LoVo (cell line): ENCODE data around the gene DDX41.
"Not testable (repeated sequence)": the region's sequence is repeated elsewhere in the genome, so short reads cannot be mapped to it uniquely, and the experiment has no call there.

ENCODE experiments used
- DNase-seq: peaks from one replicate; pipeline ENCODE4 v3.0.0-alpha.2; 2016; ENCODE audit warnings: low spot score

The DDX41 gene

DNA sequence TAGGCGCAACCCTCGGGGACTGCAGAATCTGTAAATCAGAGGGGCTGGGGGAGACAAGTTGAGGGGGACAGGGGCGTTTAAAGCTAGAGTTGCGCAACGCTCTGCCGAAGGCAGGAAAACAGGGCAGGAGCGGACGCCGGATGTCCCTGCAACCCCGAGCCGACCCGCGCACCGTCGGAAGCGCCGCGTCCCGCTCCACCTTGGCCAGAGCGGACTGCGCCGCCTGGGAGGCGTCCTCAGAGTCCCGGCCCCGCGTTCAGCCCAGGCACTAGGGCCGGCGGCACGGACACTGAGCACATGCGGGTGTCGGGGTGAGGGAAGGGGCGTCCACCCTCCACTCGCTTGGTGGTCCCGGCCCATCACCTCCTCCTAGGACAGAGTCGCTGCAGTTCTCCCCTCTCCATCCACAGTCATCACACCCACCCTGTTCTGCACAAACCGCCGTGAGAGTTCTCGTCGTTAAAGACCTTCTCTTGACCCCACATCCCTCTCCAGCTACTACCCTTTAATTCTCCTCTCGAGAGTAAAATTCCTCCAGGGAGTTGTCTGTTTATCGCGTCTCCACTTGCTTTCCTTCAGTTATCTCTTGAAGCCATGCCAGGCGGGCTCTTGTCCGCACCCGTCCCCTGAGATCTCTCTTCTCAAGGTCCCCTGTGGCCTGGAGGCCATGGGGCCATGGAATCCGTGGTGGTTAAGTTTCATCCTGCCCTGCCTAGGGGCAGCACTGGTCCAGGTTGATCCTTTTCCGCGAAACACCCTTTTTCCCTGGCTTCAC lies 18.6 kb downstream of the DDX41 start:
- DNase-seq, result no peak

DNA sequence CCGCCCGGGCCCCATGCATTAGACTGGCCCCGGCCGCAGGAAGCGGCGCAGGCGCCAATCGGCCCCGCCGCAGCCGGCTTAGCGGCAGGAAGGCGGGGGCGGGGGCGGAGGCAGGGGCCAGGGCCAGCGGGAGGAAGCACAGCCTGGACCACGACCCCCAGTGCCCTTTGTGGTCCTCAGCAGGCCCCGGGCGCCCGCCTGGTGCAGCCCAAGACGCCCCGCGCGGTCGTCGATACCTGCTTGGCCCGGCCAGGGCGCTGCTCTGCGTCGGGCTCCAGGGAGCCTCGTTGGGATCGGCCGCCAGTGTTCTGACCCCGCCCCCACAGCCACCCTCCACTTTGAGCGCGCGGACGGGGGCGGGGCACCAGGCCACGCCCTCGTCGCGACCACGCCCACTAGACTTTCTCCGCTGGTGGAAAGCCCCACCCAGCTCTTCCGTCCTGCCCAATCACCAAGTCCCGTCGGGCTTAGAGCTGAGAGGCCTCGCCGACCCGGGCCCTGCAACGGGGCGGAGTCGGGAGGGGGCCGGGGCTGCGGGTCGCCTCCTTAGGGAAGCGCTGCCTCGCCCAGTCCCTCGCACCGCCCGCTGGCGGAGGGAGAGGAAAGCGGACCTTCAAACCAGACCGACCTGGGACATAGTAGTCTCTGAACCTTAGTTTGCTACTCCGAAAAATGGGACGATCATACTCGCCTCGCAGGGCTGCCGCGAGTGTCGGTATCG lies 19.3 kb downstream of the DDX41 start, which contains the start of gene PDLIM7:
Gene PDLIM7, minus strand, starts transcription at position 313 of the 721 bp plus-strand sequence. CDS start 1,092 bp downstream, outside the sequence.
- DNase-seq, result peak; percentile 99

DNA sequence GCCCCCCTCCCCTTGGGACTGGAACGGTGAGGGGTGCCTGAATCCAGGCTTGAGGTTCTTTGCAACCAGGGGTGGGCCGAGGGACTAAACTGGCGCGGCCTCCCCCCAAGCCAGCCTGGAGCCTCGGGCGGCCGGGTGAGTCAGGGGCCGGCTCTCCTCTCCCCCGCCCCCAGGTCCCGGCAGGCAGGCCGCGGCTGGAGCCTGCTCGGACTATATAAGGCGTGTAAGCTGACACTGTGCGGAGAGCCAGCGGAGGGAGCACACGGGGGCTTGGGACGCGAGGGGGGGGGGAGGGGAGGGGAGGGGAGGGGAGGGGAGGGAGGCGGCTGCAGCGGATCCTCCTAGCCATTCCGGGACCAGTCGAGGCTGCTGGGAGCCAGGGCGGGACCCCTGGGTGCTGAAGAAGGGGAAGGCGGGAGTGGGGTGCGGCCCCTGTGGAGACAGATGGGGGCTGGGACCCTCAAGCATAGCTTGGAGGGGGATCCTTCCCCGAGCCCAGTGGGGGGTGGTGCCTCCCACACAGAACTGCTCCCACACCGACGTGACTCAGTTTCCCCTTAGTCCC lies 20.0 kb downstream of the DDX41 start:
- no peak for DNase-seq

DNA sequence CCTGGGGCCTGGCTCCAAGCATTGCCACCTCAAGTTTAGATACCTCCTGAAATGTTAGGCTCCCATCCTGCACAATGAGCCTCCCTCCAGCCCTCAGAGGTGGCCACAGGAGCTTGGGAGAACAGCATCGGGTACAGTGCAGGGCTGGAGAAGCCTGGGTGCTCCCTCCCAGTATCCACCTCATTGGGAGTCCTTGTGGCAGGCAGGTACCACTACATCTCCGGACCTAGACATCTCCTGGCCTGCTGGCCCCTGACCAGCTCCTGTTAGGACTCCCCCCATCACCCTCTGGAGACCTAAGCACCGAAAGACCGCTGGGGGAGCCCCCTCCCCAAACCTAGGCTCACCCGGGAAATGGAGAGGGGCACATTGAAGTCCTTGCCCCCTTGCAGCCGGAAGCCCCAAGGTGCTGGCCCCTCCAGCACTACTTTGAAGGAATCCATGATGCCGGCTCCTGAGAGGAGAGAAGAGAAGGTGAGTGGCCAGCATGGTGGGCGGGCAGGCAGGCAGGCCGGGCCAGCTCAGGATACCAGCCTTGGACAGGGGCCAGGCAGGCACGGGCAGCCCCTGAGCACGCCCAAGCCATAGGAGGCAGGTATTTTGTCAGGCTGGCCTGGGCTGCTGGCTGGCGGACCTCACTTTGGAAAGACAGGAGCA lies 20.6 kb downstream of the DDX41 start:
- no peak for DNase-seq

DNA sequence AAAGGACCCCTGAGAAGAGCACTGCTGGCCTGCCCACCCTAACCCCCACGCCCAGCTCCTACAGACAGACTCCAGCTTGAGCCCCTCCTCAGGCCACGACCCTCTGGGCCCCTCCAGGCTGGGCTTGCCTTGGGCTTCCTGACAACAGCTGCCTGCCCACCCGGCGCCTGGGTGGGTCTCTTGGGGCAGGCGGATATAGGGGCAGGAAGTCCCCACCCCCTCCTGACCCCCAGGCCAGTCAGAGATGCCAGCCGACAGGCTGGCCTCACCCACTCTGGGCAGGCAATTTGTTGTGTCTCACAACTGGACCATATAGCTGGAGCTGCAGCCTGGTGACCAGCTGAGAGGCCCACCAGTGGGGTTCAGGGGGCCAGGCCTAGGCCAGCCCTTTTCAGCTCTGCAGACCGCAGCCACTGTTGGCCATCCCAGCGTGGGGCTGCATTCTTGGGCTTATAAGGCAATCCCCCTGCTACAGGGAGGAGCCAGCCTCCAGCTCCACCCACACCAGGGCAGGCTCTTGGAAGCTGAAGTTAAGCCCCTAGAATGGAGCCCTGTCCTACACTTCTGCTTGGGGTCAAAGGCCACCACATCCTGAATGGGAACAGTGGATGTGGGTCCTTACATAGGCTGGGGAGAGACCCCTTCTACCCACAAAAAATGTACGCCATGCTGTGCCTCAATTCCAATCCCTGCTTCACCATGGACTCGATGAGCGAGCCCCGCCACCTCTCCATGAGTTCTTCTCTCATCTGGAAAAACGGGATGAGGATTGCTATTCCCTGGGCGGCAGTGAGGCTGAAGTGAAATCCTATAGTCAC lies 21.3 kb downstream of the DDX41 start:
- no peak for DNase-seq

DNA sequence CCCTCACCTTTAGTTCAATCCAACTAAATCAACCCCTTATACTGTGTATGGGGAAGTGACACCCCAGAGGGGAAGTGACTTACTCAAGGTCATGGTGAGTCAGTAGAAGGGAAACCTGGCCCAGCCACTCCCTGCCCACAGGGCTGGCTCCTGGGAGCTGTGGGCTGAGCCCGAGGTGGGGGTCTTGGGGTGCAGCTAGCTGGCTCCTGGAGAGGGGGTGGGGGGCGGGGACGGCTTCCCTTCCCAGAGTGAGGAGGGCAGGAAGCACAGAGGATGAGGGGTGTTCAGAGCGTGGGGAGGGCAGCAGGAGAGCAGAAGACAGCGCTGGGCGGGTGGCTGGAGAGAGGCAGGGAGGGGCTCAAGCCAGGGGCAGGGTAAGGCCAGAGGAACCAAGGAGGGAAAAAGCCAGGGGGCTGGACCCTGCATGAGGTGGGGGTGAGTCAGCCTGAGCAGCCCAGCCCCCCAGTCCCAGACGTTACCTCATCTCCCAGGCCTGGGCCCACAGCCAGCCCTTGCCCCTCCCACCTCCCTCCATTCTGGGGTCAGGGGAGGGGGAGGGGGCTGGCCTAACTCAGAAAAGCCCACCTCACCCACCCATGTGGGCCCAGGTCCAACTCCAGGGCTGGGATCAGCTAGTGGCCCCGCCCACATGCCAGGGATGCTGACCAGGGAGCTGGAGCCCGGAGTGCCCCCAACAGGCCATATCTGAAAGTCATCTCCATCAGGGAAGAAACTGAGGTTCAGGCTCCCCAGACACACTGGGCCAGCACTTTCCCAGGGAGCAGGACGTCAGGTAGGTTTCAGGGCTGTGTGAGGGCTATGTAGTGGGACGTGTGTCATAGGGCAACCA lies 22.2 kb downstream of the DDX41 start:
- peak; percentile 61 for DNase-seq

DNA sequence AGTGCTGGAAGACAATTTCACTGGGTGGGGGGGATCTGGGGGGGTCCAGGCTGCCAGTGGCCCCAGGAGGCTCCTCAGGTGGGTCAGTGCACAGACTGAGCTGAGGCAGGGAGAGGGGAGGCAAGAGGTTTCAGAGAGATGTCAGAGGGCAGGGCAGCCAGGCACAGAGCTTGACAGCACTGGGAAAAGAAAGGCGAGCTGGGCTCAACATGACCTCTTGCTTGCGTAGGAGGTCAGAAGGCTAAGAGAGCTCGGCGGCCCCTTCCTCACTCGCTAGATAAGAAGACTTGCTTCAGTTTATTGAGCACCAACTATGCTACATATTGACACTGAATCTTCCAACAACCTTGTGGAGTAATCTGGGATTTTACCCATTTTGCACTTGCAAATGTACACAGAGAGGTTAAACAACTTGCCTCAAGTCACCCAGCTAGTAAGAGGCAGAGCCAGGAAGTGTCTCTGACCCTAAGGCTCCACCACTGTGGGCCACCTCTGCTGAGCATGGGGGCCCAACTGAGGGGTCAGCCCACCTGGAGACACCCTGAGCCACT lies 22.9 kb downstream of the DDX41 start:
- DNase-seq, result no peak

DNA sequence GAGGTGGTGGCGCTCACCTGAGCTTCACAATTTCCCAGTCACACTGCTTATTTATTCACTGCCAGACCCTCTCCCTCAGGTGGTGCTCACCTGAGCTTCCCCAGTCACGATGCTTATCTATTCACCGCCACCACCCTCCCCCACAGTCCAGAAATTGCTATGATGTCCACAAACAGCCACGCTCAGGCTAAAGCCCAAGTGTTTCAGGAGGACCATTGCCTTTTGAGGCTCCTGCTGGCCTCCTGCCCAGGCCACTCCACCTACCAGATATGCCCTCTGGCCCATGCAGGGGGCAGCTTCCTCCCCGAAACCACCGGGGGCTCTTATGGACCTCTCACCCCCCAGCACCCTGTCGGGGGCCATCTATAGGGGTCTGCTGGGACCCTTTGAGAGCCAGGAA lies 23.9 kb downstream of the DDX41 start:
- no peak for DNase-seq

DNA sequence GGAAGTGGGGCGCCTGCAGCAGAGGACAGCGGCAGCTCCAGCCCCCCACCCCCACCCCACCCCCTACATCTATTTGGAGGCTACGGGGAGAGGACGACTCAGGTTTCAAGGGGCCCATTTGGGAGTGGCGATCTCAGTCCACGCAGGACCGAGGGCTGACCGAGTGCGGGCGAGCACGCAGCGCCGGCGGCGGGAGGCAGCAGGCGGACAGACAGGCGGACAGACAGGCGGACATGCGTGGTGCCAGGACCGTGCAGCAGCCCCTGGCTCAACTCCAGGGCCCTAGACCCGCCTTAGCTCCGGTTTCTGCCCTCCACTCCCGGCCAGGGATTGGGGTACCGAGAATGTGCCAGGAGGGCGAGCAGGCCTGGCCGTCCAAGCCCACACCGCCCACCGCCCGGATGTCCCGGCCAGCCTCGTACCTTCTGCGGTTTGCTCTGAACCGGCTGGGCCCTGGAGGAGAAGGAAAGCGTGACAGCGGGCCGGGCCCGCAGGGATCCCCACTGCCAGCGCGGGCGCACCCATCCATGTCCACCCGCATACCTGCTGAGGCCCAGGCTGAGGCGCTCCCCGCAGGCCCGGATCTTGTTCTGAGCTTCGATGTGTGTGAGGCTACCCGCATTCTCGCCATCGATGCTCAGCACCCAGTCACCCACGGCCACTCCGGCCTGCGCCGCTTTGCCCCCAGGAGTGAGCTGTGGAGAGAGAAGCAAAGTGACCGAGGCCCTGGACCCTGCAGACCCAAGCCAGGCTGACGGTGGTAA lies 24.6 kb downstream of the DDX41 start:
- DNase-seq, result no peak

DNA sequence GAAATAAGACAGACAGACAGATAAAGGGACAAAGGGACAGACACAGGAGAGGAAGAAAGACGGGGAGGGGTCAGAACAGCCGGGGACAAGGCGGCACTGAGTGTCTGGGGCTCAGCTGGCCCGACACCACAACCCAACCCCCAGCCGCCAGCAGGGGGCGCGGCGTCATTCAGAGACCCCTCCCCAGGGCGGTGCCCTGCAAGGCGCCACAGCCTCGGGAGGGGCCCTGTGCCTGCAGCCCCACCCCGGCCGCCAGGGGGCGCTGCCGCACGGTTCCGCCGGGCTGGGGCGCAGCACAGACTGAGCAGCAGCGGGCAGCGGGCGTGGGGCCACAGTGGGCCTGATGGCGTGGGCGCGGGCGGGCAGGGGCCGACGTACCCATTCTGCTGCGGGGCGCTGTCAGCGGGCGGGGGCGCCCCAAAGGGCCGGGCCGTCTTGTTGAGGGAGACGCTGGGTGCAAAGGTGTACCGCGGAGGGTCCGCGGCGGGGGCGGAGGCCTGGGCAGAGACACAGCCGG lies 25.3 kb downstream of the DDX41 start:
- DNase-seq, result no peak

DNA sequence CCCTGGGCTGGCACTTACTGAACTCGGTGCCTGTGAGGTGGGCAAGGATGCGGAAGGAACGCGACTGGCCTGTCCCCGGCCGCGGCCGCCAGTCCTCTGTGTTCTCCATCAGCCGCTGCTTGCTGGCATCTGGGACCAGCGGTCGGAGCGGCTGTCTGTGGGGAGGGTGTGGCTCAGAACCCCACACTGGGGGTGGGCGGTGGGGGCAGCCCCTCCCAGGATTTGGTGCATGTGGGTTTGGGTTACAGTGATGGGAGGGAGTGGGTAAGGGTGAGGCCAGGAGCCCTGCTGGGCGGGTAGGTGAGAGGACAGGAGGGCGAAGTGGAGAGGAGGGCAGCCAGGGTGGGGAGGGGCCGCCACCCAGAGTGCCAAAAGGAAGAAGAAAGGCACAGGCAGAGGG lies 25.8 kb downstream of the DDX41 start:
- no peak for DNase-seq

DNA sequence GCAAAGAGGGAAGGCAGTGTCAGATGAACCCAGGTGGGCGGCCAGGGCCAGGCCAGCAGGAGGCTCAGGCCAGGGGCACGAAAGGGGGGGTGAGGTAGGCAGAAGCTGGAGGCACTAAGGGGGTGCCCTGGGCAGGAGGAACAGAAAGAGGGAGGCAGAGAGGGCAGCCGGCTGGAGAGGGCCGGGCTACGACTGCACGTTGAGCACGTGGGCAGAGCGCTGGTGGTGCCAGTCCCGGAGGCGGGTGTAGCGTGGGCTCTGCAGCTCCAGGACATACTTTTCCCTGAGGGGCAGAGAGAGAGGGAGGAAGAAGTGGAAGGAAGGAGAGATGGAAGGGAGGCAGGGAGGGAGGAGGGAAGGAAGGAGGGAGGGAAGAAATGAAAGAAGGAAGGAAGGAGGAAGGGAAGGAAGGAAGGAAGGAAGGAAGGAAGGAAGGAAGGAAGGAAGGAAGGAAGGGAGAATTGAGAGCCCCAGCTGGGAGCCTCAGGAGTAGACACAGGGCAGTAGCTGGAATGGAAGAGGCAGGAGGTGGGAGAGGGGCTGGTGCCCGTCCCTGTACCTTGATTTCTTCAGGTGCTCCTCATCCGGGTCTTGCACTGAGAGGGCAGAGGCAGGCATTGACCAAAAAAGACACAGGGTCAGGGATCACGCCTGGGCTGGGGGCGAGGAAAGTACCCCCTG lies 26.3 kb downstream of the DDX41 start:
- no peak for DNase-seq

DNA sequence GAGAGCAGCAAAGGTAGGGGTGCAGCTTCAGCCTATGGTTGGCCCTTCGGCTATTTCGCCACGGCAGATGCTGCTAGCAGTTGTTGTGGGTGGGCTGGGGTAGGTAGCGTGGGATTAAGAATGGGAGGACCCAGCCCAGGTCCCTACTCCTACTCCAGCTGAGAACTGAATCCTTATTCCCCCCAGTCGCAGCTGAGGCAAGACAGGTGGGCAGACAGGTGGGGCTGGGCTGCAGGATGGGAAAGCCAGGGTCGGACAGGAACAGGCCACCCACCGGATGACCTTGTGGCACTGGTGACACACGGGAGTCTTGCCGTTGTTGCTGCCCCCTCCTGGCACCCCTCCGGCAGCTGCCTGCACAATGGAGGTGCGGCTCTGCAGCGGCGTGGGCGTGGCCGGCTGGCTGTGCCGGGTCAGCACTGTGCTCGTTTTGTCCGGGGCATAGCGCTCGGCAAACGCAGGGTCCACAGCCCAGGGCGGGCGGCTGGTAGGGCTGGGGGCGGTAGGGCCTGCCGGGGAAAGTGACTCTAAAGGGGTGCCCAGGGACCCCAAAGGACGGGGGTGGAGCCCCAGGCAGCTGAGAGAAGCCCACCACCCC lies 27.5 kb downstream of the DDX41 start:
- no peak for DNase-seq

DNA sequence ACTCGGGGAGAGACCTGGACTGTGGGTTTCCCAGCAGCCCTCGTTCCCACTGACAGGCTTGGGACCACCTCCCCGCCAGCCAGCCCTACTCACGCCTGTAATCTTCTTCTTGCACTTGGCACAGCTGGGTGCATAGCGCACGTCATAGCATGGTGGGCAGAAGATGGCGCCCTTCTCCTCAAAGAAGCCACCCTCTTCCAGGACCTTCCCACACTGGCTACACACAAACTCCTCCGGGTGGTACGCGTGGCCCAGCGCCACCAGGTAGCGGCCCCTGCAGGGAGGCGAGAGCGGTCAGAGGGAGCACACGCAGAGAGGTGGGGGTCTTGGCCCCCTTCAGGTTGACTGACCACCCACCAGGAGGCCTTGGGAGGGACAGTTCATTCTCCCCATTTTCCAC lies 28.8 kb downstream of the DDX41 start:
- no peak for DNase-seq

DNA sequence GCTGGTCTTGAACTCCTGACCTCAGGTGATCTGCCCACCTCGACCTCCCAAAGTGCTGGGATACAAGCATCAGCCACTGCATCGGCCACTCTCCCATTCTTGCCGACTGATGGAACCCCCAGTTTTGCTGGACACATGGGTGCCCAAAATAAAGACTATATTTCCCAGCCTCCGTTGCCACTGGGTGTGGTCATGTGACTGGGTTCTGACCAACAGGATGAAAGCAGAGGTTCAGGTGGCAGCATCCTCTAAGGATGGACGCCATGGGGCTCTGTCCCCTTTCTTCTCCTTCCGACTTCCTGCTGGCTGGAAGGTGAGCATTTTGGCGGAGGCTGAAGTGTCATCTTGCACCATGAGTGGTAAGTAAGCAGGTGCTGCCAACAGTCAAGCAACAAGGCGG lies 29.6 kb downstream of the DDX41 start:
- DNase-seq, result no peak

DNA sequence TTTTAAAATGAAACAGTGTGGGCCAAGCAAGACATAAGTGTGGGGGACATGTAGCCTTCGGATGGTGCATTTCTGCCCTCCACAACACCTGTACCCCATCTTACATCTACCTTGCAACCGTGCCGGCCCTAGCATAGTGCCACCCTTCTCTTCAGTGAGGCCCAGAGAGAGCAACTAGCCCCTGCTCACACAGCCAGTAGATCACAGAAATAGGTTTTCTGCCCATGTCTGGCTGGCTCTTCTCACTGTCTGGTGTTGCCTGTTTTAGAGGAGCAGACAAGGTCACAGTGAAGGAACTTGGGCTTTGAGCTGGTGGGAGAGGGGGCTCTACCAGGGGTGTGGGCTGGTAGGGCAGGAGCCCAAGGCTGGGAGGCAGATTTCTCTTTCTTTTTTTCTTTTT lies 30.5 kb downstream of the DDX41 start:
- no peak for DNase-seq

DNA sequence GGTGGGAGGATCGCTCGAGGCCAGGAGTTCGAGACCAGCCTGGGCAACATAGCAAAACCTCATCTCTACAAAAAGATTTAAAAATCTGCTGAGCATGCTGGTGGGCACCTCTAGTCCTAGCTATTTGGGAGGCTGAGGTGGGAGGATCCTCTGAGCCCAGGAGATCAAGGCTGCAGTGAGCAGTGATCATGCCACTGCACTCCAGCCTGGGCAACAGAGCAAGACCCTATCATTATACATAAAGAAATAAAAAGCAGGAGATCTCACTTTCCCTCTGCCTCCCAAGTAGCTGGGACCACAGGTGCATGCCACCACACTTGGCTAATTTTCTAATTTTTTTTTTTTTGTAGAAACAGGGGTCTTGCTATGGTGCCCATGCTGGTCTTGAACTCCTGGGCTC lies 31.0 kb downstream of the DDX41 start:
- DNase-seq, result not testable (repeated sequence)

DNA sequence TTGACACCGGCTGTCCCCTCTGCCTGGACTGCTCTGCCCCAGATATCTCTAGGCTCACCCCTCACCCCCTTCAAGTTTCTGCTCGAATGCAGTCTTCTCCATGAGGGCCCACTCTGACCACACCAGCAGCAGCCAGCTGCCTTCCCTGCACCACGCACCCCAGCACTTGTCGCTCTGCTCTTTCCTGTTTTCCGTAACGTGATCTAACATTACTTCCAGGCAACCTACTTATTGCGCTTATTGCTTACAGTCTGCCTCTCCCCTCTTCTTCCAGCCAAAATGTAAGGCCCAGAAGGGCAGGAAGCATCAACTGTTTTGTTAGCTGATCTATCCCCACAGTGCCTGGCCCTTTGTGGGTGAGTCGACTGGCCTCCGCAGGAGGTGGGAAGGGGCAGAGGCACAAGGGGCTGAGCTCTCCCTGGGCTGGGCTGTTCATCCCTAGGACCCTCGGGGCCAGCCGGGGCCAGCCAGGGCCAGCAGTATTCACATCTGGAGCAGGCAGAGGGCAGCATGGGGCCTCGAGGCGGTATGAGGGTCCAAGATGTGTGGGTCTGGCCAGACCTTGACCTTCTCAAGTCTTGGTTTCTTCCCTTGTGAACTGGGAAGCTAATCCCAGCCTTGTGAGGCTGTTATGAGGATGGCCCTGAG lies 31.7 kb downstream of the DDX41 start:
- no peak for DNase-seq
